Middle frontal gyrus (tissue), 1 donor: ENCODE results near the gene SERTAD2.
A peak's percentile ranks its signal among the peaks of the same experiment; 100 is the strongest.

ENCODE experiments used
- DNase-seq: peaks from one replicate; pipeline ENCODE4 v3.0.0-alpha.2; 2015; ENCODE audit warnings: low spot score; ENCODE audit errors: extremely low spot score

The SERTAD2 gene

DNA sequence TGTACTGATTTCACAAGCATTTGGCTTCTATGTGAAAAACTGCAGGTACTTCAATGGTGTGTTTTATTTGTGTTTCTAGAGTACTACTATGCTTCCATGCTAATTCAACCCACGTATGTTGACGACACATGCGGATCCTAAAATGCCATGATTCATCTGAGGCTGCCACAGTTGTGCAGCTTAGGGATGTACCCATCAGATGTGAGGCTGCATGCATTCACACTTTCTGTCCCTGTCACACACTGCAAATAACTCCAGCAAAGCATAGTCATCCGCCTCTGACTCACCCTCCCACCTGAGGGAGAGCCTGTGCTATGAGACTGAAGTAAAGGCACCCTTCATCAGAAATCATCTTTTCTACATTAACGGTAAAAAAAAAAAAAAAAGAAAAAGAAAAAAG, 22.1 kb upstream of the SERTAD2 start:
- DNase-seq = peak; percentile 35

DNA sequence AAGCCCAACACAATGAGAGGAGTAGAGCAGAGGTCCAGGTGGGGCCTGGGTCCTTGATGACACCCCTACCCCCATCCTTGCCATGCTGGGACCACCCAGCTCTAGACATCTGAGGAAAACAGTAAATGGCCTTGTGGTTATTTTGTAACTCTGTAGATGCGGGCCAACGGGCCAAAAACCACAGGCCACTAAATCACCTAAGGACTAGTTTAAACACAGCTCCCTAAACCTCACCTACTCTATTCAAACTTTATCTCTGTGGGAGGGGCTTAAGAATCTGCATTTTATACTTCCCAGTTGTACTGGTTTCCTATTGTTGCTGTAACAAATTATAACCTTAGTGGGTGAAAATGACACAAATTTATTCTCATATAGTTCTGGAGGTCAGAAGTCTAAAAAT, 19.0 kb upstream of the SERTAD2 start:
- DNase-seq = no peak

DNA sequence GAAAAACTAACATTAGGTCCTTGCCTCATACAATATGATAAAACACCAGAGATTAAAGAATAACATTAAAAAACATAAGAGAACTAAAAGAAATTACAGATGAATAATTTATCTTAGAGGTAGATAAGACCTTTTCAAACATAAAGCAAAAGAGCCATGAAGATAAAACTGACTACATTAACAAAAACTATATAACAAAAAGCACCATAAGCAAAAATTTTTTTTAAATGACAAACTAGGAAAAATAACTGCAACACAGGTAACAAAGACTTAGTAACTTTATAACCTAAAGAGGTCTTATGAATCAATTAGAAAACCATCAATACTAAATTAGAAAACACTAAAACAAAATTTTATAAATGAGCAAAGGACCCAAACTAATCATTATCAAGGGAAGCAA, 16.3 kb upstream of the SERTAD2 start:
- no peak for DNase-seq

DNA sequence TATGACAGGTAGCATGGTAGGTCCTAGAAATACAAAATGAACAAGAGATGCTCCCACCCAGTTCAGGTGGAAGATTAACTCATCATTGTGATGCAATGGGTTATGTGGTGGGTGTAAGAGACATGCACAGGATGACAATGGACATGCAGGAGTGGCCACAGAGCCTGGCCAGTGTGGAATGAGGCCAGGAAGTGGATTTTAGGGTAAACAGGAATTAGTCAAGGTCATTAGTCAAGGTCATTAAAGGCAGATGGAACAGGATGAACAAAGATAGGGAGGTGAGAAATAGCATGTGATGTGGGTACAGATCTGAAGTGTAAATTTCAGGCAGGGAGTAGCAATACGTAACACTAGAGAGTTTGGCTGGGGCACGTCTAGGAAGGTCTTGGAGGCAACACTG, 15.6 kb upstream of the SERTAD2 start:
- DNase-seq = no peak

DNA sequence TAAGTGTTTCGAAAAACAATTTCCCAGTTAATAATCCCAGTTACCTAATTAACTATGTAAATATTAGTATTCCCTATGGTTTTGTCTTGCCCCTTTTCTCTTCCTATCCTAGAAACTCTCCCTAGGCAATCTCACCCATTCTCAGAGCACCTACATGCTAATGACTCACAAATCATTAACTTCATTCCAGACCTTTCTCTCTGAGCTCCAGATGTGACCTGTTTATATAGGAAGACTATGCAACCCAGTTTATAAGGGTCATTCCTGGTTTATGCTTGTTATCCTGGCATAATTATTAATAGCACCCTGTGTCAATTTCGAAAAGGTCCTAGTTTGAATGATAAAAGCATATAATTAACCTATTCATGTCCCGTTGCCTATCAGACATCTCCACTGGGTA, 14.8 kb upstream of the SERTAD2 start:
- no peak for DNase-seq

DNA sequence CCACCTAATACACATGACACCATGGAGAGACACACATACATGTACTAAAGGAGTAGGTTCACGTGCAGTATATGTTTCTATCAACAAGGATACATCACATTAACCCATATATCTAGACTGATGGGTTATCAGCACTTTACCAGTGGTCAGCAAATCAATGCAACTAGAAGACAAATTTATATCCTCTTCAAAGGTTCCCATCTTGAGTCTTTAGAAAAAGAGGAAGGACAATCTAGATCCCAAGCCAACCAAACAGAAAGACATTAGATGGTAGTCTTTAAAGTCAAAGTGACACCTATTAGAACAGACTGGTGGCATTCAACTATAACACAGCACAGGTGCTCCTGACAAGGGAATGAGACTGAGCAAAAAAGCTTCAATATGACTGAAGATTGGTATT, 13.8 kb upstream of the SERTAD2 start:
- no peak for DNase-seq

DNA sequence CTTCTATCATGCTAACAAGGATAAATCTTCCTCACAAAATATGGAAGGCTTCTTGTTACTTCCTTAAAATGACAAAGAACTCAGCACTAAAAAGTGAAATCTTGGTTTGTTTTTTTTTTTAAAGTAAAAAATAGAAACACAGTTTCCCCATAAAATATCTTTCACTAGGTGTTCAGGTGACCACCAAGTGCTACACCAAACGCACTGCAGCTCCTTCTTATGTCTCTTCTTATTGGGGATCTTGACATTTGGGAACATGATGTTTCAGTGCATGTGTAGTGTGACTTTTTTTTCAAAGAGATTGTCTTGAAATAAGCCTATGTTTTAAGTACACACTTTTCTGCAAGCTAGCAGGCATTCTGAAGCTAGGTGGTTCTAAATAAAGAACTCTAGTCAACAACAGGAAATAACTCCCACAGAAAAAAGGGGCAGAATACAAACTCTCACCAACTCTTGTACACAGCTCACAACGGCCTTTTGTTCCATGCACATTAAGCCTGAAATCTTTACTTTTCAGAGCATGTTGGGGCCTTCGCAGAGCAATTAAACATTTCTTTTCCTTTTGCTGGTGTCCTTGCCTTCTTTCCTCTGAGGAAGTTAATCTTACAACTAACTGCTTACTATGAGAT, 13.2 kb upstream of the SERTAD2 start:
- no peak for DNase-seq

DNA sequence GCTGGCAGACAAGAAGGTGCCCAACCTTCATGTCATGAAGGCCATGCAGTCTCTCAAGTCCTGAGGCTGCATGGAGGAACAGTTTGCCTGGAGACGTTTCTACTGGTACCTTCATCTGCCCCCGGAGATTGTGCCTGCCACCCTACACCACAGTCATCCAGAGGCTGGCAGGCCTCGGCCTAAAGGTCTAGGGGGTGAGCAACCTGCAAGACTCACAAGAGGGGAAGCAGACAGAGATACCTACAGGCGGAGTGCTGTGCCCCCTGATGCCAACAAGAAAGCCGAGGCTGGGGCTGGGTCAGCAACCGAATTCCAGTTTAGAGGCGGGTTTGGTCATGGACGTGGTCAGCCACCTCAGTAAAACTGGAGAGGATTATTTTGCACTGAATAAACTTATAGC, 12.0 kb upstream of the SERTAD2 start:
- no peak for DNase-seq

DNA sequence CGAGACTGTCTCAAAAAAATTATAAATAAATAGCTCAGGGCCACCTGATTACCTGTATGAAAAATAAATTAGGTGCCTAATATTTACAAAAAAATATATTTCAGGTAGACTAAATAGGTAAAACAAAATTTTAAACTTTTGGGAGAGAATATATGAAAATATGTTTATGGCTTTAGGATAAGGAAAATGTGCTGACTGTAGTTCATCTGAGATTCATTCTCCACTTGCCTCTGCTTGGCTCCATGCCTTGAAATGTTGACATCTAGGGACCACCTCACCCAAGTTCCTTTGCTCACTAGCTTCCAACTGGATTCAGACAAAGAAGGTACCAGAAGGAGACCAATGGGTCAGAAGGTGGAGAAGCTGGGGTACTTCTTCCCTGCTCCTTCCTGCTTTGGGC, 9.7 kb upstream of the SERTAD2 start:
- no peak for DNase-seq

DNA sequence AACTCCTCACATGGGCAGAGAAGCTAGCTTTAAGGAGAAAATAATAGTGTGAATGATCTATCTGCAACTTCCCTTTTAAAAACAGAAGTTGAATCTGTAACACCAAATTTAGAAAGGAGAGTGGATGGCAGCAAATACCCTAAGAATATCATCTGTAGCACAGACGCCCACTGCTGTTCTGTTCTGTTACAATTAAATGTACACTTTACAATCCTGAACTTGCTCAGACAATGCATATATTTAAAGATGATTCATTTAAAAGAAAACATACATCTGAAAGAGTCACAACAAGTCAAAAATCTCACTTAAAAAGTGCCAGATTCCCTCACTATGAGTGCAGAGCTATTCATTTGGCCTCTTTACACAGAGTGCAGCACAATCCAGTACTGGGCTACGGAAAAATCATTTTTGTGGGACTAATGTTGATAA, 8.0 kb upstream of the SERTAD2 start:
- no peak for DNase-seq

DNA sequence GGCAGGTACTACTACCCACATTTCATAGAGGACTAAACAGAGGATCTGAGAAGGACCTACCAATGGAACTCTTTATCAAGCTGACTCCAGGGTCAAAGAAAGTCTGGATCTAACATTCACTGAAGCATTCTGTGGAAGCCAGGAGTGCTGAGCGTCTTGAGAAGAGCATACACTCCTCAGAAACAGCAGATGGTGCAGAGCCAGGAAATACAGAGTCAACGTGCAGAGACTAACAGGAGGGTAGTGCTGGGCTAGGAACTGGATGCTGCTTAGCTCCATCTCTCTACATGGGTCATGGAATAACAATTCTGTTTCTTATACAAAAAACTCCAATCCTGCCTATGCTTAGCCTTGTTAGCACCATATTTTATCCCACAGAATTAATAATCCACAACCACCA, 5.5 kb upstream of the SERTAD2 start:
- DNase-seq = no peak

DNA sequence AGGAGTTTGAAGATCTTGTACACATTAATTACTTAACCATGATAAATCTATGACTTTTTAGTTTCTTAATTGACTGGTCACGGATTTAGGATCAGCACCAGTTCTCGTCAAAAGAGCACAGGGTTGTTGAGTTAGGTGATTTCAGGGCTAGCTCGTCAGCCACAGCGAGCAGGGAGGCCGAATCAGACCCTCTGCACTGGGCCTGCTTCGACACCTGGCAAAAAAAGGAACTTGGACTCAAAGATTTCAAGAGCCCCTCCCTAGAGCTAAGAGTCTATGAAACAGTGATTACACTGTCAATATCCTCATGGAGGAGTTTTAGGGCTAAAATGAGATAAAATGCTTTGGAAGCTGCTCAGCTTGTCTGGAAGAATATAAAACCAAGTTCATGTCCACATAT, 4.6 kb upstream of the SERTAD2 start:
- DNase-seq = no peak

DNA sequence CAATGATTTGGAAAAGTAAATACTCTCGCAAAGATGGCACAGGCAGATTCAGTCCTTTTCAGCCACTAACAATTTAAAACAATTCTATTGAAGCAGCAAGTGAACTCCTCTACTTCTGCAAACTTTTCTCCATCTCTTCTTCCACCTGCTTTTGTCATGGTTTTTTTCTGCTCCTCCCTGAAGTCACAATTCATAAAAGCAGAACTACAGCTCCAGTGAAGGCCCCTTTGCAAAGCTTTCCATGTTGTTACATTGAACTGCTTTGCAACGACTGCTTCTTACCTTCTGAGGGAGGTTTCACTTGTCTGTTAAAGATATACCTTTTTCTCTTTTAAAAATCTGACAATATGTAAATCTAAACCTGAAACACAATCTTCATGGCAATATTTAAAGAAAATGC, 3.7 kb upstream of the SERTAD2 start:
- no peak for DNase-seq

DNA sequence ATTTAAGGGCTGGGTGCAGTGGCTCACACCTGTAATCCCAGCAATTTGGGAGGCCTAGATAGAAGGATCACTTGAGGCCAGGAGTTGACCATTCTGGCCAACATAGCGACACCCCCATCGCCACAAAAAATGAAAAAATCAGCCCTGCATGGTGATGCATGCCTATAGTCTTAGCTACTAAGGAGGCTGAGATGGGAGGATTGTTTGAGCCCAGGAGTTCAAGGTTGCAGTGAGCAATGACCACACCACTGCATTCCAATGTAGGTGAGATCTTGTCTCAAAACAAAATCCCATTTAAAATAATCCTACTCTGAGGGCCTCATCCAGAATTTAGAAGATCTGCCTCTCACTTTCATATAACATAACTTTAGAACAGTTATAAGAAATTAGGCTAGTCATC, 2.7 kb upstream of the SERTAD2 start:
- DNase-seq = no peak

DNA sequence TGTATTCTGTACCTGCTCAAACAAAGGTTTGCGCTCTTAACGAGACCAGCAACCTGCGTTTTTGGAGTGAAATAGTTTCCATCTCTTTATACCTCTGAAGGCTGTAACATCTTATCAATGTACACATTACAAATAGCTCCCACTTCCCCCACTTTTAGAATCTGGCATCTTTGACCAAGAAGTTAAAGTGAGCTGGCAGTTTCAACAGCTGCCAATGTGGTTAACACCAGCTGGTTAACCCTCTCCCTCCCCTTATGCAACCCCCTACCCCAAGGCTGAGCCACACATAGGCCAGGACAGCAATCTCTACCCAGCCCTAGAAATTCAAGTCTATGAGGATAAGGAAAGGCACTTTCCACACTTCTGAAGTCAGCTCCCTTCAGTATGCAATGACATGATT, 2.2 kb upstream of the SERTAD2 start:
- no peak for DNase-seq

DNA sequence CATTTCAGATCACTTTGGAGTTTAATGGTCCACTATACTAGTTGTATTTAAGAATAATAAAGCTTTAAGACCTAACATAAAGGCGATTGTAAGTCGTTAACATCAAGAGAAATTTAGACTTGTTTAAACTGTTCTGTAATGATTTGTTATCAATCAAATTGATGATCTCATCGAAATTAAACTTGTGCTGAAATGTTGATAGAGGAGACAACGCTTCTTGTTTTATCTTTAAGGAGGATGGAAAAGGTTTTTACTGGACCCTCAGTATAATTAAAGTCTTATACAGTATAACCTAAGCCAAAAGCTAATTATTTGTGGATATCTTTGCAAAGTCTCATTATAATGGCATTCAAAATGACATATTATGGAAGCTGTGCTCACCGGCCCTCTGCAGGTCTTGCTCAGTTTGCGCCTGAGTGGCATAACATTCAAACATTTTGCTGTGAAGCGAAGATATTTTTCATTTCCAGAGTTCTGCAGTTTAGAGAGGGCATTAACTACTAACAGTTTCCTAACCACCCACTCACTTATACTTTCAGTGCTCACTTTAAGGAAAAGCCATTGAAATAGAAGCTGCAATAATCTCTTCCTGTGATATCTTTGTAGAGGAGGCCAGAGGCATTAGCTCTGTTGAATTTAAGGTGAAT, 1.4 kb upstream of the SERTAD2 start:
- no peak for DNase-seq

DNA sequence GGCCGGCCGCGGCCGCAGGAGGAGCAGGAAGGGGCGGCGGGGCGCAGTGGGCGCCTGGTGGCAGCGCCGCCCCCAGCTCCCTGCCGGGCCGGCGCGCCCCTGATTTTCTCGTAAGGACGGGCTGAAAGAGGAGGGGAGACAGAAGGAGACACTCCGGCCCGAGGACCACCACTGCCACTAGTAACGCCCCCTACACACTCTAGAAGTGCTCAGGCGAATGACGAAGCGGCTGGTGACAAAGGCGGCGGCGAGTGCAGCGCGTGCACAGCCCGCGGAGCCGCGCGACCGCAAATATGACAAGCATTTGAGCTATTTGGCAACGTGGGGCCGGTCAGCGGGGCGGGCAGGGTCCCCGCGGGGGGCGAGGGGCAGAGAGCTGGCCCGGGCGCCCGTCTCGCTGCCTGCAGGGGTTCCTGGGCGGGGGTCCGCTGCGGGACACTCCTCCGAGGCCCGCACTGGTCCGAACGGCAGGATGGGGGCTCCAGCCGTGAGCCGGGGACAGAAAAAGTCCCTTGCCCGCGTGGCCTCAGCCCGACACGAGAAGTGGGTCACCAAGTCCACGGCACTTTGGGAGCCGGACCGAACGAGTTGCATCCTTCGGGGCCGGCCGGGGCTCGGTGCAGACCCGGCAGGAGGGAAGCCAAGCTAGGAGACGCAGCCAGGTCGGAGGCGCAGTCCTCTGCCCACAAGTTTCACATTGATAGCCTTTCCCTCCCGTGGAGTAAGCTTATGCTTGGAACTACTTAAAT, 524 bp upstream of the SERTAD2 start:
- DNase-seq = no peak

DNA sequence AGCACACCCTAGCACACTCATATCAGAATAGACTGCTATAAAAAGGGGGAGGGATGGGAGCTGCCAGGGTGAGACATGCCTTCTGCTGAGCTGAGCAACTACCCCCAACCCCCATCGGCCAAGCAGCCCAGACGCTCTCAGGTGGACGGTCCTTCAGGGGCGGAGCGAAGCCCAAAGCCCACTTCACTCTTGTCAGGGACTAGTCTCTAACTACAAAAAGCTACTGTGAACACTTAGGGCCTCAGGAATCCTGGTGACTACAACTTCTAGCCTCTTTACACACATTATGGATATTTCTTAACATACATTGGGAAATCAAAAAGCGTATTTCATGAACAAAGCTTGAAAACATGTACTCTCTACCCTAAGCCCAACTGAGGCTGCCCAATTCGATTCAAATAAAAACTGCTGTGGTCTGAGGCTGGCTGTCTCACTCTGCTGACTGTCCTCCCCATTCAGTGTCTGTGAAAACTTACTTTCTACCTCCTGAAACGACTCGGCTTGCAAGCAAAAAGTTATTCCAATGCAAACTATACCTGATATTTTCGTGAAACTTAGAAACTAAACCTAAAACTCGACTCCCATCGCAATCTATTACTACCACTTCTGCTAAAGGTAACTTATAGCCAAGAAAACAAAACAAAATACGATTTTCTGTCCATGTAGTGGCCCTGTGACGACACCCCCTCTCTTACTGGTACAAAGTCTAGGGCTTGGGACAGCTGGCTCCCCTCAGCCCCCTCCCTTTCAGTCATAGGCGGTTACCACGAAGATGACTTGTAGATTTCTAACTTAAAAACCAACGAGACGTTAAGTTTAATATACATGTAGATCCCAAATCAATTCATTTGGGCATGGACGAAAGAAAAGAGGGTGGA, 1.2 kb downstream of the SERTAD2 start:
- no peak for DNase-seq

DNA sequence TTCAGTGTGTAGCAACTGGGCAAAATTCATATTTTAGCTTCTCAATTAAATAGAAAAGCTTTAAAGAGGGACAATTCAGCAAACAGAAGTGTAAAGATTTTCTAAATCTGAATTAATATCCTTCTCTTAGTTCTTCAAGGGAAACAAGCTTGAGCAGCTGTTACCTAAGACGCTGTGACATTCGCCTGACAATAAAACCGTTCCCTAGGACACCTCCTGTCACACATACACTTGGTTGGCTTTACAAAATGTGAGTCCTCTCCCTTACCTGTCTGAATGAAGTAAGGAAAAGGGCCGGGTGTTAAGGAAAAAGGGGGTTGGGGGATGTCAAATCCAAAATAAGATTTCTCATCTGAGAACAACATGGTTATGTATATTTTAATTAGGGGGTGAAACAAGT, 2.1 kb downstream of the SERTAD2 start:
- DNase-seq = no peak

DNA sequence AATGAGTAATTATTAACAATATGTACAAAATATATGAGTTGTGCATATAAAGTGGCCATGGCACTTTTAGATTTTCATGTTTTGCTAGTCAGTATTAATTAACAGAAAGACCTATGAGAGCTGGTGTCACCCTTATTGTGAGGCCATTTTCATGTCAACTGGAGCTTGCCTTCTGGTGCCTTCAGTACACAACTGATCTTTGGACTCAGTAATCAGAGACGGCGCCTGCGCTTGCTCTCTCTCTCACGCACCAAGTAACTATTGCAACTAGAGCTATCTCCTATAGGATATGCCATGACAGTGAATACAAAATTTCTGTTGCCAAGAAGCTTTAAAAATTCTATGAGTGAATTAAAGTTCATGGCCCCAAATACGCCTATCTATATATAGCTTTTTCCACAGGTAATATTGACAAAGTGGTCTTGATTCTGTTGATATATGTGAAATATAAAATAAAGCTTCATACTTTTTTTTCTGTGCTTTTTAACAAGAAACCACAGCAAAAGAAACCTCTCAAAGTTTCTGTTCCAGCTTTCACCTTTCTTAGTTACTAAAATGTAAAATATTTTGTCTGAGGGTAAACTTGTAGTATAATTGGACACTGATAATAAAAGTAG, 2.9 kb downstream of the SERTAD2 start:
- no peak for DNase-seq

DNA sequence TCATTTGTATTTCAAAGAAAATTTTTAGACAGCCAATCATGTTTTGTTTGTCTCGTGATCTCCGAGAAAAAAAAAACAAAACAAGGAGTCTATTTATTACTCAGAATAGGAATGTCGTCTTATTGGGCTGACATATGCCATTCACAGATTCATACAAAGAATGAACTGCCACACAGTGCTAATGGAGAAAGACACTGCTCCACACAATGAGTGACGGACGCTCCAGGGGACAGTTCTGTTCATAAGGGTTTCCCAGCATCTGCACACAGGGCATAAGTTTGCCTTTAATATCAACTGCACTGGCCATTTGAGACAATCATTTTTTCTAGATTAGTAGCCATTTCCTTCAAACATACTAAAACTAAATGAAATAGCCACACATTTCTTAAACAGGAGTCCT, 3.4 kb downstream of the SERTAD2 start:
- DNase-seq = no peak
